GM12878 (cell line): ENCODE data around the gene CORO7. TPM values are rescaled to one million over a fixed set of nuclear protein-coding genes. Genes with fewer than 3 reads are reported as not detected.

Experiments
- BHLHE40 ChIP-seq, 2 experiments: fragments of 450-650 bp in 1 of 2; IDR thresholded peaks; 2 replicates each; pipeline ENCODE4 v1.6.1; 2011 to 2017; ENCODE audit warnings: low read depth in 2 of 2, borderline replicate concordance in 1 of 2, improper control_type of control experiment in 1 of 2, low read length in 1 of 2, mild to moderate bottlenecking in 1 of 2
- CBFB ChIP-seq: IDR thresholded peaks from 2 replicates; pipeline ENCODE4 v1.6.1; 2016; ENCODE audit warnings: antibody characterized with exemption, low read depth
- CBX3 ChIP-seq: fragments of 200-600 bp; sonication (generic); IDR thresholded peaks from 2 replicates; pipeline ENCODE4 v1.6.1; 2016; ENCODE audit warnings: low read depth, borderline replicate concordance
- HCFC1 ChIP-seq: fragments of 150-350 bp; IDR thresholded peaks from 2 replicates; pipeline ENCODE4 v1.6.1; 2014; ENCODE audit warnings: low read length
- IKZF1 ChIP-seq: fragments of 450-650 bp; conservative IDR thresholded peaks from 2 replicates; pipeline ENCODE4 v1.6.1; 2017; ENCODE audit warnings: antibody characterized with exemption, mild to moderate bottlenecking
- NR2C2 ChIP-seq: IDR thresholded peaks from 2 replicates; pipeline ENCODE4 v1.6.1; 2011; ENCODE audit warnings: borderline replicate concordance, low read depth; ENCODE audit not compliant: control insufficient read depth, insufficient read length
- RELA ChIP-seq: fragments of 450-650 bp; IDR thresholded peaks from 2 replicates; pipeline ENCODE4 v1.8.0; 2014; ENCODE audit warnings: borderline replicate concordance; ENCODE audit not compliant: partially characterized antibody
- SMAD5 ChIP-seq: IDR thresholded peaks from 2 replicates; pipeline ENCODE4 v1.6.1; 2016; ENCODE audit warnings: antibody characterized with exemption, low read depth
- SMARCA5 ChIP-seq: fragments of 450-650 bp; IDR thresholded peaks from 2 replicates; pipeline ENCODE4 v1.6.1; 2017; ENCODE audit warnings: mild to moderate bottlenecking
- SPI1 ChIP-seq: IDR thresholded peaks from 2 replicates; pipeline ENCODE4 v1.6.1; 2011; ENCODE audit warnings: low read depth, mild to moderate bottlenecking, low read length, moderate library complexity, borderline replicate concordance; ENCODE audit not compliant: insufficient read depth
- SREBF2 ChIP-seq: IDR thresholded peaks from 2 replicates; pipeline ENCODE4 v1.6.1; 2012; ENCODE audit warnings: mild to moderate bottlenecking, low read length
- SRF ChIP-seq, 2 experiments: IDR thresholded peaks; 2 replicates each; pipeline ENCODE4 v1.6.1; 2011; ENCODE audit warnings: low read depth in 2 of 2, low read length in 2 of 2, mild to moderate bottlenecking in 1 of 2, moderate library complexity in 1 of 2
- ZNF24 ChIP-seq: fragments of 450-650 bp; IDR thresholded peaks from 2 replicates; pipeline ENCODE4 v1.6.1; 2017; ENCODE audit warnings: antibody characterized with exemption, mild to moderate bottlenecking
- ZSCAN29 ChIP-seq: fragments of 450-650 bp; IDR thresholded peaks from 2 replicates; pipeline ENCODE4 v1.6.1; 2017; ENCODE audit warnings: mild to moderate bottlenecking, moderate library complexity
- polyA plus RNA-seq, 11 experiments: library from polyadenylated mRNA; depleted of rRNA in 4 of 11; unstranded in 6 of 11; stranded (reverse) in 5 of 11; fragments of >200 nt; fragmentation: Nextera tagmentation in 4 of 11; fragmentation: Illumina TruSeq in 1 of 11; extraction: Ambion mirVana in 4 of 11; extraction: Trizol in 1 of 11; gene quantifications; 1 replicate in 1 of 11; 2 replicates in 10 of 11; pipeline versions ENCODE4 v1.2.1 to v1.2.3, GENCODE V29; 2011 to 2016; ENCODE audit warnings: inconsistent platforms in 2 of 11, missing spikeins in 2 of 11, low read depth in 1 of 11
- total RNA-seq, 4 experiments: library from RNA; depleted of rRNA in 3 of 4; stranded (reverse); fragments of >200 nt in 3 of 4; fragmentation: Illumina TruSeq in 1 of 4; extraction: Trizol in 1 of 4; gene quantifications; 2 replicates each; pipeline versions ENCODE4 v1.2.1 to v1.2.3, GENCODE V29; 2013 to 2021
- TF ChIP-seq, protein P1 (sequence below): fragments of 450-650 bp; IDR thresholded peaks from 2 replicates; pipeline ENCODE4 v1.6.1; 2014; ENCODE audit warnings: mild to moderate bottlenecking
- TF ChIP-seq, protein P2 (sequence below): fragments of 450-650 bp; IDR thresholded peaks from 2 replicates; pipeline ENCODE4 v1.6.1; 2018; ENCODE audit warnings: mild to moderate bottlenecking, low read depth, moderate library complexity; ENCODE audit not compliant: partially characterized antibody
- TF ChIP-seq, protein P3 (sequence below), 3 experiments: IDR thresholded peaks in 2 of 3; conservative IDR thresholded peaks in 1 of 3; 2 replicates each; pipeline ENCODE4 v1.5.1; 2011; ENCODE audit warnings: low read depth in 3 of 3, low read length in 3 of 3, mild to moderate bottlenecking in 3 of 3, control low read depth in 2 of 3, moderate library complexity in 2 of 3, inconsistent platforms in 1 of 3, mixed read lengths in 1 of 3; ENCODE audit not compliant: control insufficient read depth in 2 of 3, insufficient read depth in 1 of 3; ENCODE audit errors: extremely low read depth in 1 of 3
- TF ChIP-seq, protein P4 (sequence below): fragments of 450-650 bp; IDR thresholded peaks from 2 replicates; pipeline ENCODE4 v1.6.1; 2017; ENCODE audit warnings: antibody characterized with exemption, mild to moderate bottlenecking, moderate library complexity

Gene CORO7
- total and polyA plus RNA-seq, 10 of the 15 experiments (the other 5 are each of a cell fraction or from before 2014, with no cell fraction given) = 0.64 to 89.2 (median 43.7) TPM

DNA sequence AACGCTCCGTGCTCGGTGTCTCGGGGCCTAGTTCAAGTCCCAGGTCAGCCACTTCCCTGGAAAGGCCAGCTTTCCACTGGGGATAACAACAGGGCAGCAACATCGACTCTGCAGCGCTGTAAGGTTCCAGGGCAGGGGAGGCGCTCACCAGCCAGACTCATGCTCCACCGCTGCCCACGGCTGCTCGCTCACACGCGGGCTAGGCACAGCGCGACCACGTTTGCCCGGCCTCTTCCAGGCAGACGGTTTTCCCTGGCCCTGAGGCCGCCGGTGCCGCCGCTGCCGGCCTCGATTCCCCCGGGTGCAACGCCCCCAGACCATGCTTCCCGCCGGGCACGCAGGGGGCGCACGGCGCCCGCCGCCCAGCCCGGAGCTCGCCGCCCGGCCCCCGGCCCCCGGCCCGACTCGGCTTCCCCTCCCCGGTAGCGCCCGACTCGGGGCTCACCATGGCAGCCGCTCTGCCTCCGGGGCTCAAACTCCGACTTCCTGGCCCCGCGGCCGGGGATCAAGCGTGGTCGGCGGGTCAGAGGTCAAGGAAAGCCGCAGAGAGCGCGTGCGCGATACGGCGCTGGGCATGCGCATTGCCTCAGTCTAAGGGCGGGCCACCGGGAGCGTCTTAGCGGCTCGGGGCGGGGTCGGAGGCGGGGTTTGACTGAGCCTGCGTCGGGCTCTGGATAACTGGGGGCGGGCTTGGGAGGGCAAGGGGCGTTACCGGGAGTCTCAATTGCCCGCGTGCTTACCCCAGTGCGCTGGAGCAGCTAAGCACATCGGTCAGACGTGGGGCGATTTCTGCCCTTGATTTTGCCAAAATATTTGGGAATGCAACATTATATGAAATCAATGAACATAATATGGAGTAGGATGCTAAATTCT is 65.4 kb downstream of the CORO7 start, which contains the start of gene PAM16 (continued):
- TF ChIP-seq SREBF2 (no peak), SMAD5 (peak; percentile 36; the same call in 1 of the 2 replicates), CBFB (0 out of 2 replicates have a peak, but pooled peaks have one; percentile 42), RELA (peak; percentile 50), BHLHE40 (IDR thresholded peaks at IDR 0.05; ENCODE audit: borderline replicate concordance in 1 of 2, low read depth in 2 of 2, low read length in 1 of 2) (peak; percentile 22 to 63; a peak in 2 of 4 replicates), SPI1 (no peak), NR2C2 (peak; percentile 58), ZSCAN29 (0 out of 2 replicates have a peak, but pooled peaks have one; percentile 18), IKZF1 (peak; percentile 83), HCFC1 (peak; percentile 36; the same call in 1 of the 2 replicates), ZNF24 (0 out of 2 replicates have a peak, but pooled peaks have one; percentile 17), SMARCA5 (peak; percentile 88), SRF (IDR thresholded peaks at IDR 0.05; ENCODE audit: low read depth in 2 of 2, low read length in 2 of 2) (no peak), CBX3 (no peak)
- TF ChIP-seq, protein P1, sequence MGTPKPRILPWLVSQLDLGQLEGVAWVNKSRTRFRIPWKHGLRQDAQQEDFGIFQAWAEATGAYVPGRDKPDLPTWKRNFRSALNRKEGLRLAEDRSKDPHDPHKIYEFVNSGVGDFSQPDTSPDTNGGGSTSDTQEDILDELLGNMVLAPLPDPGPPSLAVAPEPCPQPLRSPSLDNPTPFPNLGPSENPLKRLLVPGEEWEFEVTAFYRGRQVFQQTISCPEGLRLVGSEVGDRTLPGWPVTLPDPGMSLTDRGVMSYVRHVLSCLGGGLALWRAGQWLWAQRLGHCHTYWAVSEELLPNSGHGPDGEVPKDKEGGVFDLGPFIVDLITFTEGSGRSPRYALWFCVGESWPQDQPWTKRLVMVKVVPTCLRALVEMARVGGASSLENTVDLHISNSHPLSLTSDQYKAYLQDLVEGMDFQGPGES = no peak
- TF ChIP-seq, protein P2, sequence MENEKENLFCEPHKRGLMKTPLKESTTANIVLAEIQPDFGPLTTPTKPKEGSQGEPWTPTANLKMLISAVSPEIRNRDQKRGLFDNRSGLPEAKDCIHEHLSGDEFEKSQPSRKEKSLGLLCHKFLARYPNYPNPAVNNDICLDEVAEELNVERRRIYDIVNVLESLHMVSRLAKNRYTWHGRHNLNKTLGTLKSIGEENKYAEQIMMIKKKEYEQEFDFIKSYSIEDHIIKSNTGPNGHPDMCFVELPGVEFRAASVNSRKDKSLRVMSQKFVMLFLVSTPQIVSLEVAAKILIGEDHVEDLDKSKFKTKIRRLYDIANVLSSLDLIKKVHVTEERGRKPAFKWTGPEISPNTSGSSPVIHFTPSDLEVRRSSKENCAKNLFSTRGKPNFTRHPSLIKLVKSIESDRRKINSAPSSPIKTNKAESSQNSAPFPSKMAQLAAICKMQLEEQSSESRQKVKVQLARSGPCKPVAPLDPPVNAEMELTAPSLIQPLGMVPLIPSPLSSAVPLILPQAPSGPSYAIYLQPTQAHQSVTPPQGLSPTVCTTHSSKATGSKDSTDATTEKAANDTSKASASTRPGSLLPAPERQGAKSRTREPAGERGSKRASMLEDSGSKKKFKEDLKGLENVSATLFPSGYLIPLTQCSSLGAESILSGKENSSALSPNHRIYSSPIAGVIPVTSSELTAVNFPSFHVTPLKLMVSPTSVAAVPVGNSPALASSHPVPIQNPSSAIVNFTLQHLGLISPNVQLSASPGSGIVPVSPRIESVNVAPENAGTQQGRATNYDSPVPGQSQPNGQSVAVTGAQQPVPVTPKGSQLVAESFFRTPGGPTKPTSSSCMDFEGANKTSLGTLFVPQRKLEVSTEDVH = no peak
- TF ChIP-seq, protein P3, sequence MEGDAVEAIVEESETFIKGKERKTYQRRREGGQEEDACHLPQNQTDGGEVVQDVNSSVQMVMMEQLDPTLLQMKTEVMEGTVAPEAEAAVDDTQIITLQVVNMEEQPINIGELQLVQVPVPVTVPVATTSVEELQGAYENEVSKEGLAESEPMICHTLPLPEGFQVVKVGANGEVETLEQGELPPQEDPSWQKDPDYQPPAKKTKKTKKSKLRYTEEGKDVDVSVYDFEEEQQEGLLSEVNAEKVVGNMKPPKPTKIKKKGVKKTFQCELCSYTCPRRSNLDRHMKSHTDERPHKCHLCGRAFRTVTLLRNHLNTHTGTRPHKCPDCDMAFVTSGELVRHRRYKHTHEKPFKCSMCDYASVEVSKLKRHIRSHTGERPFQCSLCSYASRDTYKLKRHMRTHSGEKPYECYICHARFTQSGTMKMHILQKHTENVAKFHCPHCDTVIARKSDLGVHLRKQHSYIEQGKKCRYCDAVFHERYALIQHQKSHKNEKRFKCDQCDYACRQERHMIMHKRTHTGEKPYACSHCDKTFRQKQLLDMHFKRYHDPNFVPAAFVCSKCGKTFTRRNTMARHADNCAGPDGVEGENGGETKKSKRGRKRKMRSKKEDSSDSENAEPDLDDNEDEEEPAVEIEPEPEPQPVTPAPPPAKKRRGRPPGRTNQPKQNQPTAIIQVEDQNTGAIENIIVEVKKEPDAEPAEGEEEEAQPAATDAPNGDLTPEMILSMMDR (IDR thresholded peaks at IDR 0.05 in 2 of 3, conservative IDR thresholded peaks at IDR 0.05 in 1 of 3; ENCODE audit: control insufficient read depth in 2 of 3, extremely low read depth in 1 of 3, insufficient read depth in 1 of 3, low read depth in 3 of 3, low read length in 3 of 3) = no peak
- TF ChIP-seq, protein P4, sequence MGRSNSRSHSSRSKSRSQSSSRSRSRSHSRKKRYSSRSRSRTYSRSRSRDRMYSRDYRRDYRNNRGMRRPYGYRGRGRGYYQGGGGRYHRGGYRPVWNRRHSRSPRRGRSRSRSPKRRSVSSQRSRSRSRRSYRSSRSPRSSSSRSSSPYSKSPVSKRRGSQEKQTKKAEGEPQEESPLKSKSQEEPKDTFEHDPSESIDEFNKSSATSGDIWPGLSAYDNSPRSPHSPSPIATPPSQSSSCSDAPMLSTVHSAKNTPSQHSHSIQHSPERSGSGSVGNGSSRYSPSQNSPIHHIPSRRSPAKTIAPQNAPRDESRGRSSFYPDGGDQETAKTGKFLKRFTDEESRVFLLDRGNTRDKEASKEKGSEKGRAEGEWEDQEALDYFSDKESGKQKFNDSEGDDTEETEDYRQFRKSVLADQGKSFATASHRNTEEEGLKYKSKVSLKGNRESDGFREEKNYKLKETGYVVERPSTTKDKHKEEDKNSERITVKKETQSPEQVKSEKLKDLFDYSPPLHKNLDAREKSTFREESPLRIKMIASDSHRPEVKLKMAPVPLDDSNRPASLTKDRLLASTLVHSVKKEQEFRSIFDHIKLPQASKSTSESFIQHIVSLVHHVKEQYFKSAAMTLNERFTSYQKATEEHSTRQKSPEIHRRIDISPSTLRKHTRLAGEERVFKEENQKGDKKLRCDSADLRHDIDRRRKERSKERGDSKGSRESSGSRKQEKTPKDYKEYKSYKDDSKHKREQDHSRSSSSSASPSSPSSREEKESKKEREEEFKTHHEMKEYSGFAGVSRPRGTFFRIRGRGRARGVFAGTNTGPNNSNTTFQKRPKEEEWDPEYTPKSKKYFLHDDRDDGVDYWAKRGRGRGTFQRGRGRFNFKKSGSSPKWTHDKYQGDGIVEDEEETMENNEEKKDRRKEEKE = no peak
